K562 (cell line): ENCODE data around the gene APC. TPM values are rescaled to one million over a fixed set of nuclear protein-coding genes. Genes with fewer than 3 reads are reported as not detected.
A peak's percentile ranks its signal among the peaks of the same experiment; 100 is the strongest.

Experiments used
- CC2D1A ChIP-seq: fragments of 450-650 bp; IDR thresholded peaks from 2 replicates; pipeline ENCODE4 v1.6.1; 2017; ENCODE audit warnings: mild to moderate bottlenecking
- CREM ChIP-seq: IDR thresholded peaks from 2 replicates; pipeline ENCODE4 v1.6.1; 2014; ENCODE audit warnings: antibody characterized with exemption, low read depth
- ETV1 ChIP-seq: fragments of 450-650 bp; conservative IDR thresholded peaks from 2 replicates; pipeline ENCODE4 v1.6.1; 2016; ENCODE audit warnings: missing genetic modification characterization, control low read depth, low read depth, missing compliant biosample characterization
- FOXA3 ChIP-seq, 2 experiments: fragments of 450-650 bp in 1 of 2; sonication (generic) in 1 of 2; formaldehyde crosslinking; IDR thresholded peaks in 1 of 2; conservative IDR thresholded peaks in 1 of 2; 2 replicates each; pipeline versions ENCODE4 v1.4.0 to v1.8.0; 2020 to 2022; ENCODE audit warnings: mild to moderate bottlenecking in 2 of 2, missing genetic modification reagents in 1 of 2
- FOXK2 ChIP-seq, 2 experiments: fragments of 450-650 bp; IDR thresholded peaks in 1 of 2; conservative IDR thresholded peaks in 1 of 2; 2 replicates each; pipeline ENCODE4 v1.6.1; 2016; ENCODE audit warnings: low read depth in 2 of 2, mild to moderate bottlenecking in 1 of 2
- HLTF ChIP-seq: fragments of 450-650 bp; IDR thresholded peaks from 2 replicates; pipeline ENCODE4 v1.6.1; 2016
- PHF21A ChIP-seq: fragments of 450-650 bp; IDR thresholded peaks from 2 replicates; pipeline ENCODE4 v1.6.1; 2017; ENCODE audit warnings: low read depth, borderline replicate concordance
- TAL1 ChIP-seq: fragments of 450-650 bp; IDR thresholded peaks from 2 replicates; pipeline ENCODE4 v1.6.1; 2016; ENCODE audit warnings: mild to moderate bottlenecking
- TRIM24 ChIP-seq, 2 experiments: fragments of 450-650 bp; IDR thresholded peaks; 2 replicates each; pipeline ENCODE4 v1.6.1; 2016
- ZBTB7A ChIP-seq: IDR thresholded peaks from 2 replicates; pipeline ENCODE4 v1.6.1; 2011; ENCODE audit warnings: low read depth, mild to moderate bottlenecking, low read length, moderate library complexity, borderline replicate concordance; ENCODE audit not compliant: control insufficient read depth
- ZNF232 ChIP-seq: sonication (generic); formaldehyde crosslinking; IDR thresholded peaks from 2 replicates; pipeline ENCODE4 v1.8.0; 2022; ENCODE audit warnings: mild to moderate bottlenecking, missing genetic modification reagents
- ZNF239 ChIP-seq: fragments of 250-450 bp; sonication (Bioruptor Pico); IDR thresholded peaks from 2 replicates; pipeline ENCODE4 v1.4.0; 2020; ENCODE audit warnings: mild to moderate bottlenecking
- polyA plus RNA-seq, 8 experiments: library from polyadenylated mRNA; depleted of rRNA in 4 of 8; stranded (reverse) in 5 of 8; unstranded in 3 of 8; fragments of >200 nt; fragmentation: Nextera tagmentation in 2 of 8; fragmentation: Illumina TruSeq in 1 of 8; extraction: Ambion mirVana in 2 of 8; extraction: Trizol in 1 of 8; gene quantifications; 2 replicates each; pipeline versions ENCODE4 v1.2.1 to v1.2.3, GENCODE V29; 2011 to 2014; ENCODE audit warnings: inconsistent platforms in 1 of 8, missing spikeins in 1 of 8
- total RNA-seq, 7 experiments: library from RNA; depleted of rRNA in 6 of 7; stranded (reverse); fragments of >200 nt in 6 of 7; fragmentation: Illumina TruSeq in 2 of 7; extraction: Trizol in 2 of 7; gene quantifications; 2 replicates each; pipeline versions ENCODE4 v1.2.1 to v1.2.3, GENCODE V29; 2011 to 2021; ENCODE audit warnings: low replicate concordance in 1 of 7
- TF ChIP-seq, protein P1 (sequence below), 3 experiments: IDR thresholded peaks in 2 of 3; conservative IDR thresholded peaks in 1 of 3; 2 replicates each; pipeline ENCODE4 v1.5.1; 2011 to 2012; ENCODE audit warnings: low read length in 3 of 3, mild to moderate bottlenecking in 3 of 3, control low read depth in 2 of 3, improper control_type of control experiment in 1 of 3, inconsistent platforms in 1 of 3, low read depth in 1 of 3, mixed read lengths in 1 of 3, moderate library complexity in 1 of 3; ENCODE audit not compliant: insufficient read depth in 2 of 3
- TF ChIP-seq, protein P2 (sequence below): sonication (generic); formaldehyde crosslinking; IDR thresholded peaks from 2 replicates; pipeline ENCODE4 v1.8.1; 2022; ENCODE audit warnings: missing genetic modification reagents
- TF ChIP-seq, protein P3 (sequence below): fragments of 200-400 bp; formaldehyde crosslinking; IDR thresholded peaks from 2 replicates; pipeline ENCODE4 v1.6.1; 2017; ENCODE audit warnings: mild to moderate bottlenecking, low read depth, low read length, moderate library complexity
- TF ChIP-seq, protein P4 (sequence below): sonication (generic); formaldehyde crosslinking; IDR thresholded peaks from 2 replicates; pipeline ENCODE4 v1.8.0; 2023; ENCODE audit warnings: missing genetic modification reagents, mild to moderate bottlenecking, borderline replicate concordance

APC gene
- total and polyA plus RNA-seq, 9 of the 15 experiments (the other 6 are each of a cell fraction or from before 2014, with no cell fraction given) = 5.7 to 29.5 (median 15.4) TPM

DNA sequence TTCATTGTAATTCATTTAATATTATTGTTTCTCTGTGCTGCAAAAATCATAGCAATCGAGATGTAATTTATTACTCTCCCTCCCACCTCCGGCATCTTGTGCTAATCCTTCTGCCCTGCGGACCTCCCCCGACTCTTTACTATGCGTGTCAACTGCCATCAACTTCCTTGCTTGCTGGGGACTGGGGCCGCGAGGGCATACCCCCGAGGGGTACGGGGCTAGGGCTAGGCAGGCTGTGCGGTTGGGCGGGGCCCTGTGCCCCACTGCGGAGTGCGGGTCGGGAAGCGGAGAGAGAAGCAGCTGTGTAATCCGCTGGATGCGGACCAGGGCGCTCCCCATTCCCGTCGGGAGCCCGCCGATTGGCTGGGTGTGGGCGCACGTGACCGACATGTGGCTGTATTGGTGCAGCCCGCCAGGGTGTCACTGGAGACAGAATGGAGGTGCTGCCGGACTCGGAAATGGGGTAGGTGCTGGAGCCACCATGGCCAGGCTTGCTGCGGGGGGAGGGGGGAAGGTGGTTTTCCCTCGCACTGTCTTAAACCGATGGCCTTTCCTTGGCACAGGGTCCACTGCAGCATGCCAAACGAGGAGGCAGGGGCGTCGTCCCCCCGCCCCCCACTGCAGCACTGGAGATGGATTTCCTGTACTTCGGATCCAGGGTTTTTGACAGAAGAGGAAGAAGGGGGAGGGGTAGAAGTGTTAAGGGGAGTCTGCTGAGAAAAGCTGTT lies at the start of gene APC (continued):
- TF ChIP-seq, protein P1, sequence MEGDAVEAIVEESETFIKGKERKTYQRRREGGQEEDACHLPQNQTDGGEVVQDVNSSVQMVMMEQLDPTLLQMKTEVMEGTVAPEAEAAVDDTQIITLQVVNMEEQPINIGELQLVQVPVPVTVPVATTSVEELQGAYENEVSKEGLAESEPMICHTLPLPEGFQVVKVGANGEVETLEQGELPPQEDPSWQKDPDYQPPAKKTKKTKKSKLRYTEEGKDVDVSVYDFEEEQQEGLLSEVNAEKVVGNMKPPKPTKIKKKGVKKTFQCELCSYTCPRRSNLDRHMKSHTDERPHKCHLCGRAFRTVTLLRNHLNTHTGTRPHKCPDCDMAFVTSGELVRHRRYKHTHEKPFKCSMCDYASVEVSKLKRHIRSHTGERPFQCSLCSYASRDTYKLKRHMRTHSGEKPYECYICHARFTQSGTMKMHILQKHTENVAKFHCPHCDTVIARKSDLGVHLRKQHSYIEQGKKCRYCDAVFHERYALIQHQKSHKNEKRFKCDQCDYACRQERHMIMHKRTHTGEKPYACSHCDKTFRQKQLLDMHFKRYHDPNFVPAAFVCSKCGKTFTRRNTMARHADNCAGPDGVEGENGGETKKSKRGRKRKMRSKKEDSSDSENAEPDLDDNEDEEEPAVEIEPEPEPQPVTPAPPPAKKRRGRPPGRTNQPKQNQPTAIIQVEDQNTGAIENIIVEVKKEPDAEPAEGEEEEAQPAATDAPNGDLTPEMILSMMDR (IDR thresholded peaks at IDR 0.05 in 2 of 3, conservative IDR thresholded peaks at IDR 0.05 in 1 of 3; ENCODE audit: insufficient read depth in 2 of 3, low read depth in 1 of 3, low read length in 3 of 3) = 0 out of 6 replicates have a peak, but pooled peaks of 2 of the 3 experiments have one; percentile 5
- TF ChIP-seq FOXA3 (CRISPR knock-in tag; conservative IDR thresholded peaks at IDR 0.05 in 1 of 2, IDR thresholded peaks at IDR 0.05 in 1 of 2) (peak in 1 of 2 experiments; percentile 87; a peak in 1 of 4 replicates), PHF21A (0 out of 2 replicates have a peak, but pooled peaks have one; percentile 24), FOXK2 (conservative IDR thresholded peaks at IDR 0.05 in 1 of 2, IDR thresholded peaks at IDR 0.05 in 1 of 2; ENCODE audit: low read depth in 2 of 2) (peak; percentile 79 to 83; a peak in 3 of 4 replicates), CREM (peak; percentile 66; the same call in 1 of the 2 replicates), TRIM24 (IDR thresholded peaks at IDR 0.05) (peak in 1 of 2 experiments; percentile 14; a peak in 1 of 4 replicates), HLTF (0 out of 2 replicates have a peak, but pooled peaks have one; percentile 29), CC2D1A (peak; percentile 63; the same call in 1 of the 2 replicates), TAL1 (no peak), ZNF239 (CRISPR knock-in tag) (no peak), ETV1 (peak; percentile 25; the same call in 1 of the 2 replicates), ZNF232 (CRISPR knock-in tag) (peak; percentile 49), ZBTB7A (peak; percentile 55; the same call in 1 of the 2 replicates)
- TF ChIP-seq, protein P2, sequence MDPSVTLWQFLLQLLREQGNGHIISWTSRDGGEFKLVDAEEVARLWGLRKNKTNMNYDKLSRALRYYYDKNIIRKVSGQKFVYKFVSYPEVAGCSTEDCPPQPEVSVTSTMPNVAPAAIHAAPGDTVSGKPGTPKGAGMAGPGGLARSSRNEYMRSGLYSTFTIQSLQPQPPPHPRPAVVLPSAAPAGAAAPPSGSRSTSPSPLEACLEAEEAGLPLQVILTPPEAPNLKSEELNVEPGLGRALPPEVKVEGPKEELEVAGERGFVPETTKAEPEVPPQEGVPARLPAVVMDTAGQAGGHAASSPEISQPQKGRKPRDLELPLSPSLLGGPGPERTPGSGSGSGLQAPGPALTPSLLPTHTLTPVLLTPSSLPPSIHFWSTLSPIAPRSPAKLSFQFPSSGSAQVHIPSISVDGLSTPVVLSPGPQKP (CRISPR knock-in tag) = no peak
- TF ChIP-seq, protein P3, sequence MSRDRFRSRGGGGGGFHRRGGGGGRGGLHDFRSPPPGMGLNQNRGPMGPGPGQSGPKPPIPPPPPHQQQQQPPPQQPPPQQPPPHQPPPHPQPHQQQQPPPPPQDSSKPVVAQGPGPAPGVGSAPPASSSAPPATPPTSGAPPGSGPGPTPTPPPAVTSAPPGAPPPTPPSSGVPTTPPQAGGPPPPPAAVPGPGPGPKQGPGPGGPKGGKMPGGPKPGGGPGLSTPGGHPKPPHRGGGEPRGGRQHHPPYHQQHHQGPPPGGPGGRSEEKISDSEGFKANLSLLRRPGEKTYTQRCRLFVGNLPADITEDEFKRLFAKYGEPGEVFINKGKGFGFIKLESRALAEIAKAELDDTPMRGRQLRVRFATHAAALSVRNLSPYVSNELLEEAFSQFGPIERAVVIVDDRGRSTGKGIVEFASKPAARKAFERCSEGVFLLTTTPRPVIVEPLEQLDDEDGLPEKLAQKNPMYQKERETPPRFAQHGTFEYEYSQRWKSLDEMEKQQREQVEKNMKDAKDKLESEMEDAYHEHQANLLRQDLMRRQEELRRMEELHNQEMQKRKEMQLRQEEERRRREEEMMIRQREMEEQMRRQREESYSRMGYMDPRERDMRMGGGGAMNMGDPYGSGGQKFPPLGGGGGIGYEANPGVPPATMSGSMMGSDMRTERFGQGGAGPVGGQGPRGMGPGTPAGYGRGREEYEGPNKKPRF = no peak
- TF ChIP-seq, protein P4, sequence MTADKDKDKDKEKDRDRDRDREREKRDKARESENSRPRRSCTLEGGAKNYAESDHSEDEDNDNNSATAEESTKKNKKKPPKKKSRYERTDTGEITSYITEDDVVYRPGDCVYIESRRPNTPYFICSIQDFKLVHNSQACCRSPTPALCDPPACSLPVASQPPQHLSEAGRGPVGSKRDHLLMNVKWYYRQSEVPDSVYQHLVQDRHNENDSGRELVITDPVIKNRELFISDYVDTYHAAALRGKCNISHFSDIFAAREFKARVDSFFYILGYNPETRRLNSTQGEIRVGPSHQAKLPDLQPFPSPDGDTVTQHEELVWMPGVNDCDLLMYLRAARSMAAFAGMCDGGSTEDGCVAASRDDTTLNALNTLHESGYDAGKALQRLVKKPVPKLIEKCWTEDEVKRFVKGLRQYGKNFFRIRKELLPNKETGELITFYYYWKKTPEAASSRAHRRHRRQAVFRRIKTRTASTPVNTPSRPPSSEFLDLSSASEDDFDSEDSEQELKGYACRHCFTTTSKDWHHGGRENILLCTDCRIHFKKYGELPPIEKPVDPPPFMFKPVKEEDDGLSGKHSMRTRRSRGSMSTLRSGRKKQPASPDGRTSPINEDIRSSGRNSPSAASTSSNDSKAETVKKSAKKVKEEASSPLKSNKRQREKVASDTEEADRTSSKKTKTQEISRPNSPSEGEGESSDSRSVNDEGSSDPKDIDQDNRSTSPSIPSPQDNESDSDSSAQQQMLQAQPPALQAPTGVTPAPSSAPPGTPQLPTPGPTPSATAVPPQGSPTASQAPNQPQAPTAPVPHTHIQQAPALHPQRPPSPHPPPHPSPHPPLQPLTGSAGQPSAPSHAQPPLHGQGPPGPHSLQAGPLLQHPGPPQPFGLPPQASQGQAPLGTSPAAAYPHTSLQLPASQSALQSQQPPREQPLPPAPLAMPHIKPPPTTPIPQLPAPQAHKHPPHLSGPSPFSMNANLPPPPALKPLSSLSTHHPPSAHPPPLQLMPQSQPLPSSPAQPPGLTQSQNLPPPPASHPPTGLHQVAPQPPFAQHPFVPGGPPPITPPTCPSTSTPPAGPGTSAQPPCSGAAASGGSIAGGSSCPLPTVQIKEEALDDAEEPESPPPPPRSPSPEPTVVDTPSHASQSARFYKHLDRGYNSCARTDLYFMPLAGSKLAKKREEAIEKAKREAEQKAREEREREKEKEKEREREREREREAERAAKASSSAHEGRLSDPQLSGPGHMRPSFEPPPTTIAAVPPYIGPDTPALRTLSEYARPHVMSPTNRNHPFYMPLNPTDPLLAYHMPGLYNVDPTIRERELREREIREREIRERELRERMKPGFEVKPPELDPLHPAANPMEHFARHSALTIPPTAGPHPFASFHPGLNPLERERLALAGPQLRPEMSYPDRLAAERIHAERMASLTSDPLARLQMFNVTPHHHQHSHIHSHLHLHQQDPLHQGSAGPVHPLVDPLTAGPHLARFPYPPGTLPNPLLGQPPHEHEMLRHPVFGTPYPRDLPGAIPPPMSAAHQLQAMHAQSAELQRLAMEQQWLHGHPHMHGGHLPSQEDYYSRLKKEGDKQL (CRISPR knock-in tag) = no peak
